NOMO-1 treated with DMSO at 0.1 percent for 48 hours (cell line): ENCODE data around the gene WEE2.
A peak's percentile ranks its signal among the peaks of the same experiment; 100 is the strongest.
"Not testable (repeated sequence)": the region's sequence is repeated elsewhere in the genome, so short reads cannot be mapped to it uniquely, and the experiment has no call there.

Experiments used
- DNase-seq: peaks from one replicate; lab custom pipeline; 2025; ENCODE audit not compliant: unreplicated experiment; lab: John Stamatoyannopoulos, UW

Gene WEE2

DNA sequence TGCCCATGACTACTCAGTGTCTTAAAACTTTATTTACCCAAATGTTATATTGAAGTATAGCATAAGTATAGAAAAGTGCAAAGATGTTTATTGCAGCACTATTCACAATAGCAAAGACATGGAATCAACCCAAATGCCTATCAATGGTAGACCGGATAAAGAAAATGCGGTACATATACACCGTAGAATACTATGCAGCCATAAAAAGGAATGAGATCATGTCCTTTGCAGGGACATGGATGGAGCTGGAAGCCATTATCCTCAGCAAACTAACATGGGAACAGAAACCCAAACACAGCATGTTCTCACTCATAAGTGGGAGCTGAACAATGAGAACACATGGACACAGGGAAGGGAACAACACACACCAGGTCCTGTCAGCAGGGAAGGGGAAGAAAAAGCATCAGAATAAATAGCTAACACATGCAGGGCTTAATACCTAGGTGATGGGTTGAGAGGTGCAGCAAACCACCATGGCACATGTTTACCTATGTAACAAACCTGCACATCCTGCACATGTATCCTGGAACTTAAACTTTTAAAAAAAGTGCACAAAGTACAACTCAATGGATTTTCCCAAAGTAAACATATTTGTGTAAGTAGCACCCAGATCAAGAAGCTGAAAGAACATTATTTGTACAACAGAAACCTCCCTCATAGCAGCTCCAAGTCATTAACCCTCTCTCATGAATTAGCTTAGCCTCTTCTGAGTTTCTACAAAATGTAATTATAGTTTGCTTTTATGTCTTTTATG, 18.9 kb upstream of the WEE2 start:
- DNase-seq = not testable (repeated sequence)

DNA sequence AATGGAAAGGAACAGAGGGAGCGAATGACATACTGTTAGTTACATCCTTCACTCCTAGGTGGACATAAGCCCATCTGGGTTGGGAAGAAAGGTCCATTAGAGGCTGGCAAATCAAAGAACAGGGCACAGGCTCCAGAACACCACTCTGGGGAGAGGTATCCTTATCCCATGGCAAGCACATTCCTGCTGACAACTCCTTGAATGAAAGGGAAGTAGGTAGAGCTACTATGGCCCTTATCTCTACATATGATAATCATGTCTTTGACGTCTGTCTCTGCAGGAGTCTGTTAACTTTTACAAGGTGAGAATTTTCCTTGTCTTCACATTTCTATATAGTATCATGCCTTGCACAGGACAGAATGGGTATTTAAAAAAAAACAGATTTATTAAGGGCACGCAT, 16.6 kb upstream of the WEE2 start:
- DNase-seq = no peak

DNA sequence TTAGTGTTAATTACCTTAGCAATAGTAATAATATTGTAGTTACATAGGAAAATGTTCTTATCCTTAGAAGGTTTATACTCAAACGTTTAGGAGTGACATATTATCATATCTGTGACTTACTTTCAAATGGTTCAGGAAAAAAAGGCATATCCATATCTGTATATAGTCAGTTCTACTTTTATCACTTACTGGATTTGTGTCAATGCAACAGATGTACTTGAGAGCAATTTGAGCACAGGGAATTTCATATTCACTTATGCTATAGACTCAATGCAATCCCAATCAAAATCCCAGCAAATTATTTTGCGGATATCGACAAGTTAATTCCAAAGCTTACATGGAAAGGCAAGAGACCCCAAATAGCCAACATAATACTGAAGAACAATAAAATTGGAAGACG, 16.2 kb upstream of the WEE2 start:
- no peak for DNase-seq

DNA sequence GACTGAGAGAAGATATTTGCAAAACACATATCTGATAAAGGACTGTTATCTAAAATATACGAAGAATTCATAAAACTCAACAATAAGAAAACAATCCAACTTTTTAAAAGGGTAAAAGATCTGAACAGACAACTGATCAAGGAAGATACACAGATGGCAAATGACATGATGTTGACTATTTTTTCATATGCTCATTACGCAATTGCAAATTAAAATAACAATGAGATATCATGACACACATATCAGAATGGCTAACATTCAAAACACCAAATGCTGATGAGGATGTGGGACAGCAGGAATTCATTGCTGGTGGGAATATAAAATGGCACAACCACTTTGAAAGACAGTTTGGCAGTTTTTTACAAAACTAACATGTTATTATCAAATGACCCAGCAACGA, 15.1 kb upstream of the WEE2 start:
- DNase-seq = no peak

DNA sequence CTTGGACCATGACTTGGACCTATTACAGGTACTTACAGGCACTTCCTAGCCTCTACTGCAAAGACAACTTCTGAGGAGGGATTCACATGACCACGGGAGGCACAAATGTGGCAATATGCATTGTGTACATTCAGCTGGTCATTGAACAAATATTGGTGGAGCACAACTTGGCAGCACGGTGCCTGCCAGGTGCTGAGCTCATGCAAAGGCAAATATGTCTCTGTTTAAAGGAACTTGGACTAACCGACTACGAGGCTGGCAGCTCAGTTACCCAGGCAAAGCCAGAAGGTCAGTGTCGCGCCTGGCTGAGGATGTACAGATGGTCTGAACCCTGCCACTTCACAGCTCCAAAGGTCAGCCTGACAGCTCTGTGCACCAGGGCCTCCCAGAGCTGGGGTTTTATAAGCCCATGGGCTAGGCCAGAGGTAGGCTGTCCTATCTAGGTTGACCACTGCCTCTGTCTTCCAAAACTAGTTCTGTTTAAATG, 12.3 kb upstream of the WEE2 start:
- no peak for DNase-seq

DNA sequence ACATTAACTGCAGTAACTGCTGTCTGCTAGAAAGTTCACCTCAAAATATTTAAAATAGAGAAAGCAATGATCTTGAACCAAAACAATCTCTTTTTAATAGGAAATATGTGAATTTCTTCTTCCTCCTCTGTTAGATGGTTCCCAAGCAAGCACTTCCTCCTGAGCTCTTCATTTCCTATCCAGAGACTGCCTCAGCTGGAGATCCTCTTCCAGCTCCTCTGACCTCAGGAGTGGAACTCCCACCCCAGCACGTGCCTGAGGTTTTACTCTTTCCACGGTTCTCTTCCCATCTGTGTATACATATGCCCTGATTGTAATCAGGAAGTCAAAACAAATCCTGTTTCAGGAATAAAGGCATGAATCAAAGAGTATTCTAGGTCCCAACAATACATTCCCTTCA, 11.8 kb upstream of the WEE2 start:
- DNase-seq = no peak

DNA sequence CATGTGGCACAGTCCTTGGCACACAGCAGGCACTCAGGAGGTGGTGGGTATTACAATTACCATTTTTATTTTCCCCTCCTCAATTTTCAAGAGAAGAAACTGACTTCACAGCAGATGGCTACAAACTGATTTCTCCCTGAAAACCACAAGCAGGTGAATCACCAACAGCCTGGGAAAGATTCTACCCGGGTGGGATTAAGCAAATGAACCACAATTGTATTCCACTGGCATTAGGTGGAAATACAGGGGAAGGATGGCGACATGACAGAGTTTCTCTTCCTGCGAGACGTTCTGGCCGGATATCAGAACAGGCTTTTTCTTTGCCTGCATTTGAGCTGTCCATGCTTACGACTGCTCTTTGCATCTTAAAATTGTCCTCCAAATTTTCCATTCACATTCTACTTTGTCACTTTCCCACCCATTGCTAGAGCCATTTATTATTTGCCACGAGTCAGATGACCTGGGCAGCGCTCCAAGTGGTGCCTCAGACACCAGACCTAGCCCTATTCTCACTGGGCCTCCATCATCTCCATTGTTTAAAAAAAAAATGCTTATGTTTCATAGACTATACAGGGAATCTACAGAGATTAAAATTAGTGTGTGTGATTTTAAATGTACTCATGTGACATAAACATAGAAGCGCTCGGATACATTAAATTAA, 10.8 kb upstream of the WEE2 start:
- DNase-seq = no peak

DNA sequence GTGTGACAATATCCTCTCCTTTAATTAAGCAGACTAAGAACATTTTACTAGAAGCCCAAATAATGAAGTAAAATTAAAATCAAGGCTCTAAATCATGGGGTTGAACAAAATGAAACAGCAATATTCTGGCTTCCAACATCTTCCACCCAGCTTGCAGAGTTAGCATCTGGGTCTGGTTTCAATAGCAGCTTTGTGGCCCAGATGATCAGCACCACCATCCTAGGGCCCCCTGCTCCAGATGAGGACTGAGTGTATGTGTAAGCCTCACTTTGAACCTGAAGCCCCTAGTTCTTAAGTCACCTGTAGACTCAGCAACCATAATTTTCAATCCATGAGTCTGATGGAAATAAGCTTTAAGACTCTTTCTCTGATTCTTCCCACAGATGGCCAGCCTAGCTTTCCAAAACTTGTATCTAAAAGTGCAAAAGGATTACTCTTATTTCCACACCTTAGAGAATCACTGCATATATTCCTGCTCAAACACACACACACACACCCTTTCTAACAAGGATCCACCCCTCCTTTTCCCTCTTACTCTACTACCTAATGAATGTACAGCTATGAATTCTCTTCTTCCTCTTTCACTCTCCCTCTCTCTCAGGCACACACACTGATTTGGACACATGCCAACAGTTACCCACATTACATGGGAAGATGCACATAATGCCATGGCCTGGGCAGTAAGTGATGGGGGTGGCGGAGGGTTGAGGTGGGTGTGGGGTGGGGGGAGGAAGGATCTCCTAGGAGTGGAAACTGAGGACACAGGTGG, 9.7 kb upstream of the WEE2 start:
- DNase-seq = peak; percentile 33

DNA sequence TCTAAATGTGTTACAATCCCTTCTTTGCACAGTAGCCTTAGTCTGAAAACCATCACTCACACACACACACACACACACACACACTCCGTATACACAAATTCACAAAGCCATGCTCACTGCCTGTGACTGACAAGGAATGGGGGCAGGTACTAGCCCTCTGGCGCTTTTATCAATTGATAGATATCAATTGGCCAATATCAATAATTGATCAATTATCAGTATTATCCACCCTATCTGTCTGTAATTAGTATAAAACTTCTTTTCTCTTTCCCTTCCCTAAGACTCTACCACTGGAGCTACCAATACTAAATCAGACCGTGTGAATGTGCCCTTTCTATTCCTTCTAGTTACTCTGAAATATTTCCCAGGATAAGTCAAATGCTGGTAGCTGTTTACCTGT, 8.3 kb upstream of the WEE2 start:
- DNase-seq = no peak

DNA sequence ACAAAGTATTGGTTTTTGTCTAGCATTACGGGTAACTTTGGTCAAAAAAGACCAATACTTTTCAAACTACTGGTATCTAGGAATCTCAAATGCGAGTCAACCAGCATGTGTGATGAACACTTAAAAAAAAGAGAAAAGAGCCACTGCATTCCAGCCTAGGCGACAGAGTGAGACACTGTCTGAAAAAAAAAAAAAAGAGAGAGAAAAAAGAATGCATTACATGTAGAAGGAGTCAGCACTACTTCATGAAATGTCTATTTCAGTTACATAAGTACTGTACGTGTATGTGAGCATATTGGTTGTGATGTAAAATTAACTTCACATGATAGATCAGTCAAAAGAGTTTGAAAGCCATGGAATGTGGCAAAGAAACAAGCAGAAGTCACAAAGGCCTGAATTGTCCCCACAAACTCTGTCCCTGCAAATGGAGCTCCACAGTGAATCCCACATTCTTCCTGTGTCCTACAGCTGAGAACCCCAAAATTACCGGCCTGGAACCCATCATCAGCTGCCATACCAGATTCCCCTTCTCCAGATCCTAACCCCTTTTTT, 7.8 kb upstream of the WEE2 start:
- no peak for DNase-seq

DNA sequence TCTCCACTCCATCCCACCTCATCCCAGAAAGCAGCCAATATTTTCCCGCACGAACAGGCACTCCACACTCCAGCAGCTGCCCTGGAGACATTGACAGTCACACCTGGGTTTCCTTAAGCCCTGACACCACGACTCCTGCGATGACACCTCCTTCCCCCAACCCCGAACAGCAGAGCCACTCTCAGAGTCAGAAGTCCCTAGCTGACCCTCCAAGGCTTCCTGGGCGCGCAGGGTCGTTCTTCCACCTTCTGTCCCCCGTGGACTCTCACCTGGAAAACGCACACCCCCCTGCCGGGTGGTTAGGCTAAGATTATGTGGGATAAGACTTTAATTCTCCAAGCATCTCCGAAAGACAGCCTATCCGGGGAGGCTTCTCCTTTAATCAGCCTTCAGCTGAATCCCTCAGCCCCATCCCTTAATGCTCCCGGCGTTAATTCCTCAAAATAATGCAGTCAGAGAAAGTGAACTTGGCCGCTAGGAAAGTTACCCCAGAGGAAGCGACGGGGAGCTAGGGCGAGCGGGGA, 7.2 kb upstream of the WEE2 start:
- no peak for DNase-seq

DNA sequence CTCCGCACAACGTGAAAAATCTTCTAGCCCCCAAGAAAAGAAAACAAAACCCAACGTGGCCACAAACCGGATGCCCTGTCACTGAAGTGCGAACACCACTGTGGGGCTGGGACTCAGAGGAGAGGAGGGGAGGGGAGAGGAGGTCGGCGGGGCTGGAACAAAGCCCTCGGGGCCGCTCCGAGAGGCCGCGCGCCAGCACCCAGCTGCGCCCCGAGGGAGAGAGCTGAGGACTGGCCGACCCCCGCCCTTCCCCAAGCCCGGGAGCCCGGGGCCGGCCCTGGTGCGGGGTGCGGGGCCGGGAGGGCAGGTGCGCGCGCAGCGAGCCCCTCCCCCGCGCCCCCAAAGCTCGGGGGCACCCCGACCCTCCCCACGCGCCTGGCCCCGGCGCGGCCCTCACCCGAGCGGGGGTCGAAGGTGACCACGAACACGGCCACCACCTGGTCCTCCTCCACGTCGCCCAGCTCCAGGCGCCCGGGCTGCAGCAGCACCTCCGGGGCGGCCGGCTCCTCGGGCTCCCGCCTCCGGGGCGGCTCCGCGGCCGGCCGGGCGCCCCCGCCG, 6.6 kb upstream of the WEE2 start:
- DNase-seq = no peak

DNA sequence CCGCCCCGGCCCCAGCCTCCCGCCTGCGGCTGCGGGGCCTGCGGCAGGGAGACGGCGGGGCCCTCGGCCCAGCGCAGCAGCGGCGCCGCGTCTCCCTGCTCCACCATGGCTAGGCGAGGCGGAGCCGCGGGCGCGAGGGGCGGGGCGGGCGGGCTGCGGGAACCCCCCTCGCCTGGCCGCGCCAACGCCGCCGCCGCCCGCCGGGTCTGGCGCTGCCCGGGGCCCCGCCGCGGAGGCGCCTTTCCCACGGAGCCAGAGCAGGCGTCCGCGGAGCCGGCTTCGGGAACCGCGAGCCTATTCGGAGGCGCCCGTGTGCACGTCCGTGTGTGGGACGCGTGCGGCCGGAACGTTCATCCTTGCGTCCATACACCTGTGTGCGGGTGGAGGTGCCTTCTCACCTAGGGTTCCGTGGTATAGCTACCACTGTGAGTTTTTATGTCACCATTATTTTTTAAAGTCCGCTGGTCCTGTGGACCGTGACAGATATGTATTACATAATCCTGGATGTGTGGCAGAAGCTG, 6.0 kb upstream of the WEE2 start, which contains the start of gene DENND11:
DENND11 (minus strand) TSS at position 120 of the 521 bp plus-strand sequence; CDS start at position 107, 13 bp downstream.
- DNase-seq = no peak

DNA sequence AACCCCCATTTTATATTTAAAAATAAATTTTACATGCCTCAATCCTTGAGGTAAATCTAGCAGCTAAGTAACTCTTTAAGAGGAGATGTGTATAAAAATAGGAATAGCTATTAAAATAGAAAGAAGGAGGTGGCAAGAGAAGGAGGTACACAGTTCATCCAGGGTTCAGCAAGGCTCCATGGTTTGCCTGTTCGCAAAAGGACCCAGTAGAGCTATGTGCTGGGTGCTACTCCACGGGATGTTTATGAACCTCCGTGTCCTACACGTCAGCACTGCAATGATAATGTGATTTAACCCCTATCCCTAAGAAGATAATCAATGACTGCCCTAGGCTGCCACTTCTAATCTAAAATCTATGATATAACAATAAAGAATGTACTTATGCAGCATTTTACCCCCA, 5.3 kb upstream of the WEE2 start:
- DNase-seq = no peak

DNA sequence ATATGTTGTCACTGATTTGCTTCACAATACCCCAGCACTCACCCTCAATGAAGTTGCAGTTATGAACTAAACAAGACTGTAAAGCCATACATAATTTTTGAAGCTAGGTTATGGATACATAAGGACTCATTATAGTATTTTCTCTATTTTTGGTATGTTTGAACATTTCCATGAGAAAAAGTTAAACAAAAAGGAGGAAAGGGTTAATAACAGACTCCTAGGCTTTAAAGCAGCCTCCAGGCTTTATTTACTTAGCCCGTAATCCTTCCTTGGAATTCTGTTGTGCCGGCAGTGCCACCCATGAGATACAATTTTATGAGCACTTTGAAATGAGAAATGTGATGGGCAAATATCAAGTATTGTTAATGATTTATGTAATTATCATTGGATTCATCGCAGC, 4.0 kb upstream of the WEE2 start:
- no peak for DNase-seq

DNA sequence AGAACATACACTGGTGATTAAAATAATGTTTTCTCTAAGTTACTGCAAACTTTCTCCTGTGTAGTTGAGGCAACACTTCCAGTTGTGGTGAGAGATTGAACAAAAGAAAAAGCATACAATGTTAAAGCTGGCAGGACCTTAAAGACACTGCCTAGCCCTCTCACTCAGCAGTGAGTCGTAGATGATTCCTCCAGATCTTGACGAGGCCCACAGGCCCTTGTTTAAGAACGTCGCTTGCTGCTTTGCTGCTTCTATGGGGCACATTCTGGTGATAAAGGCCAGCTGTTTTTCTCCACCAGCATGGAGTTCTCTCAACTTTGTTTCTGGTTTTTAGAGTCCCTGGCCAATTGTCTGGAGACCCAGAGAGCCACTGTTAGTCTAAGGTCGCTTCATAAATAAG, 3.4 kb upstream of the WEE2 start:
- no peak for DNase-seq

DNA sequence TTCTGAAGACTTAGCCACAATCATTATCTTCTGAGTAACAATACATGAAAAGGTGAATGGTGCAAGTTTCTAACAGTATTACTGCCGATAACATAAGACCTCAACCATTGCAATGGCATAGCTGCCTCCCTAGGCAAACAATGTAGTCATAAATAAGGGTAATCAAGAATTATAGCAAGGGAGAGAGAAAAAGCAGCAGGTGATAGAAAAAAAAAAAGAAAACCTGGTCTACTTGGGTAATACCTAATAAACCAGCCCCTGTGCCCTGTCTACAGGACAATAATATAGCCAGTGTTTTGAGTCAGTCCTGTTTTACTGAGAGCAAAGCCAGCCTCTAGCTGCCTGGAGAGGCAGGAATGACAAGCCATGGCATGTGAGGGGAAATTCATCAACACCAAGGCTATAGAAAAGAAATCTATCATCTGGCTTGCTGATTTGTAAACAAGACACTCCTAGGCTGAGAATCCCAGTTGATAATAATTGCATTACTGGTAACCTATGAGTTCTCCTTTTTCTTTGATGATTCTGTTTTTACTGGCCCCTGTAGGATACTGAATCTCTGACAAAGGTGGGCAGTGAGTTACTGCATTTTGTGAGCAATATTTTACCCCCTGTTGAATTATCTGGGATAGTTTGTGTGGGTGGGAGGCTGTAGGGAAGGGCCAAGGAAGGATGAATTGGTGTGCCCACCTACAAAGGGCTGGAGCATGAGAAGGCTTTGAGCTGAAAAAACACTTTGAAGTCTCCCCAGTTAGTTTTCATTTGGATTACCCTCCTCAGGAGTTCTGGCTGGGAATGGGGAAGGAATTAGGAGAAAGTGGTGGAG, 1.7 kb upstream of the WEE2 start:
- no peak for DNase-seq

DNA sequence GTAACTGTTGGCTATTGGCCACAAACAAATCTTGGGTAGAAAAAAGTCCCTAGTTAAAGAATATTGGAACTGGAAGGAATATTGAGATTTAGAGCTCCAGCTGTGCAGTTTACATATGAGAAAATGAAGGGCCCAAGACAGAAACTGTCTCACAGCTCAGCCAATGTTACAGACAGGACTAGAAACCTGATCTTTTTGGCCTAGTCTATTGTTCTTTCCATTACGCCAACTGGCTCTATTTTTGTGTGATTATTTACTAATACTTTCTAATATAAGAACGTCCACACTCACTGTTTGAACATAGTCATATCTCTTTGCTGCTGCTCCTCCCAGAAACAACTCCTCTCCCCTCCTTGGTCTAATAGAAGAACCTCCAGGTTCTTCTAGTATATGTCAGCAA, 1.2 kb downstream of the WEE2 start:
- DNase-seq = no peak

DNA sequence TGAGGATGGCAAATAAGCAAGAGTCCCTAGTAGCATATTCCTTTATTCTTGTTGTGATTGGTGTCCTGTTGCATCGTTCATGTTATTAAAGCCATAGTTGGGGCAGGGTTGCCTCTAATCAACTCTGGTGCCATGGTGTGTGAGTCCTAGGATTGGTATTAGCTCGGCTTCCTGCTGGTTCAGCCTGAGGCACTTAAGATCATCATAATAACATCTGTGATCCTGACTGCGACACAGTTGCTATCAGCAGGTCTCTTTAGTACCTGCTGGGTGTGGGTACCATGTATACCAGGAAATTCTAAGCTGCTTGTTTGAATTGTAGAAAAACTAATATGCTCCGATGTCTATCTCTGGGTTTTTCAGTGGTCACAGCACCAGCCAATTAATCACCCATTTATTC, 1.6 kb downstream of the WEE2 start:
- no peak for DNase-seq

DNA sequence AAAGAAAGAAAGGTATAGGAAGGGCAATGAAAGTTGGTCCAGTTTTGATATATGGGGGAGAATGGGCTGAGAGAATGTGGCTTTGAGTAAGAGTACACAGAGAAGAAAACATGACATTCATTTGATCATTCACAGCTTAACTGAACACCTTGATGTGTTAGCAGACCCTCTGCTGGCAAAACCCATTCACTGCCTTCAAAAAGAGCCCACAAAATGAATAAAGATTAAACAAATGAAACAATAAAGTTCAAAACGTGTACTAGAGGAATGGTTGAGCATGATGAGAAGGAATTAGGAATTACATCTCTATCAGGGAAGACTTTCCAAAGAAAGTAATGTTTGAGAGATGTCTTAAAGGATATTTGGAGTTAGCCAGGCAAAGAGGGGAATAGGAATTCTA, 2.1 kb downstream of the WEE2 start:
- no peak for DNase-seq
